ENCODE measurements around the gene MYL11.

The MYL11 gene

GRCh38 chr16:30357715-30358576, 16.7 kb upstream of the MYL11 start:
- DNase-seq (ENCODE audit: extremely low spot score) = no peak
- ChIA-PET POLR2A (interaction anchor here (0.8 to 7.6 kb wide), 4 partner anchors 12 to 49 kb away, joined by 3 to 95 read pairs (median 6); partner anchors contain the start of genes TBC1D10B and ZNF771), CTCF (interaction anchor here (0.8 to 2.0 kb wide), 2 partner anchors 52 to 266 kb away, joined by 3 to 5 read pairs; no protein-coding TSS in a partner anchor)
- TF ChIP-seq LEF1 (IDR thresholded peaks at IDR 0.05; ENCODE audit: borderline replicate concordance) = no peak
- no peak for TF ChIP-seq ZNF384 (IDR thresholded peaks at IDR 0.05)
- no peak for TF ChIP-seq ELF4 (IDR thresholded peaks at IDR 0.05)
- TF ChIP-seq TARDBP (IDR thresholded peaks at IDR 0.05) = no peak
- no peak for TF ChIP-seq FOXK2 (IDR thresholded peaks at IDR 0.05)
- TF ChIP-seq L3MBTL2 (conservative IDR thresholded peaks at IDR 0.05) = no peak
- no peak for TF ChIP-seq FOXA1 (IDR thresholded peaks at IDR 0.05)
- TF ChIP-seq HDGF (IDR thresholded peaks at IDR 0.05; ENCODE audit: borderline replicate concordance) = no peak
- no peak for TF ChIP-seq FOXM1 (IDR thresholded peaks at IDR 0.05; ENCODE audit: borderline replicate concordance)
- no peak for TF ChIP-seq SUZ12 (IDR thresholded peaks at IDR 0.05)
- TF ChIP-seq PKNOX1 (IDR thresholded peaks at IDR 0.05) = no peak
- TF ChIP-seq SP1 (IDR thresholded peaks at IDR 0.05) = no peak
- TF ChIP-seq CTBP1 (IDR thresholded peaks at IDR 0.05; ENCODE audit: borderline replicate concordance) = no peak

GRCh38 chr16:30358577-30358936, 16.0 kb upstream of the MYL11 start:
- ChIA-PET CTCF (interaction anchor here (1.8 to 2.0 kb wide), 2 partner anchors 10 to 51 kb away, joined by 5 read pairs; no protein-coding TSS in a partner anchor), POLR2A (interaction anchor here (0.8 to 7.6 kb wide), 4 partner anchors 11 to 71 kb away, joined by 3 to 95 read pairs (median 4); partner anchors contain the start of genes DCTPP1 and TBC1D10B)
- no peak for DNase-seq (ENCODE audit: extremely low spot score)
- TF ChIP-seq PKNOX1 (IDR thresholded peaks at IDR 0.05) (no peak), ELF4 (IDR thresholded peaks at IDR 0.05) (no peak), FOXA1 (IDR thresholded peaks at IDR 0.05) (no peak), SUZ12 (IDR thresholded peaks at IDR 0.05) (no peak)

DNA sequence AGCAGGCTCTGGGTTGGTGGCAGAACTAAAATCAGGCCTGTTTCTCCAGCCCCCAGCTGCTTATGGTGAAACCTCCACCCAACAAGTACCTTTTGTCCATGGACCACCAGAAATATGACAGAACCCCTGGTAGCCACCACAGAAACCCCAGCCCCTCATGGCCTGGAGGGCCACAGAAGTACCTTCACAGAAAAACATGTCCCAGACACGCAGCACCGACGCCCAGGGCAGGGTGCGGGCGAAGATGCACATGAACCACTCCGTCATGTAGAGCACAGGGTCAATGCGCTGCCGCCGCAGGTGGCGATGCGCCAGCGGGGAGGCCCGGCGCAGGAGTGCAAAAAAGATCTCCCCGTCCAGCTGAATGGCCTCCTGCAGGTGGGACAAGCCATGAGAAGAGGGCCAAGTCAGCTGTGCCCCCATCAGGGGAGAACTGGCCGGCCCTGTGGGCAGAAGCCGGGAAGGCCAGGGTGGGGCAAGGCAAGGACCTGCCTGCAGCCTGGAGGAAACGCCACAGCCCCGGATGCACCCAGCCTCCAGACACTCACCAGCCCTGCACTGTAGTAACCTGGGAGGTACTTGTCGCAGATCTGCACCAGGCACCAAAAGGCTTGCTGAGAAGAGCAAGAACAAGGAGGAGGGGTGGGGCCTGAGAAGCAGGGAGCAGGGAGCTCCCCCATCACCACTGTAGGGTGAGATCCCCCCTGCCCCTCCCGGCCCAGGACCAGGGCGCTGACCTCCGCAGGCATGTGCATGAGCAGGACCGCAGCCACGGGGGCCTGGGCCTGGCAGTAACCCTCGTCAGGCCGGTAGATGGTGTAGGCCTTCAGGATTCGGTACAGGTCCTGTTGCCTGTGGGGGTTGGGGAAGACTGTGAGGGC, 15.4 kb upstream of the MYL11 start:
- ChIA-PET CTCF (interaction anchor here (0.6 to 1.8 kb wide), 2 partner anchors 10 to 50 kb away, joined by 3 to 5 read pairs; no protein-coding TSS in a partner anchor), POLR2A (interaction anchor here (0.8 to 7.6 kb wide), 7 partner anchors 10 to 71 kb away, joined by 3 to 95 read pairs (median 4); partner anchors contain the start of genes DCTPP1, TBC1D10B and ZNF48)
- DNase-seq (ENCODE audit: extremely low spot score) = no peak
- TF ChIP-seq PKNOX1 (IDR thresholded peaks at IDR 0.05) (no peak), FOXK2 (IDR thresholded peaks at IDR 0.05) (no peak), TARDBP (IDR thresholded peaks at IDR 0.05) (no peak), L3MBTL2 (conservative IDR thresholded peaks at IDR 0.05) (no peak), CTBP1 (IDR thresholded peaks at IDR 0.05; ENCODE audit: borderline replicate concordance) (no peak)

DNA sequence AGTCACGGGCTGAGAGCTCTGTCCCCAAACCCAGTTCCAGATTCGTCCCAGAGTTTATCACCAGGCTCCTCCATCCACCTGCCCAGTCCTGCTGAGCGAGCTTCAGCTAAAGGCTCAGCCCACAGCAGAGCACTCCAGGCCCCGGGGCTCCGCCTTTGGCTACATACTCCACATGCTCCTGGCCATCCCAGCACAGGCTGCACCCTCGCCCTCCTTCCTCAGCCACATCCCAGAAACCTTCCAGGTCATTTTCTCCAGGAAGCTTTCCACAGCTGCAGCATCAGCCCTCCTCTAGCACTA, 14.8 kb upstream of the MYL11 start:
- POLR2A ChIA-PET = interaction anchor here (1.1 to 7.6 kb wide), 5 partner anchors 10 to 50 kb away, joined by 3 to 95 read pairs (median 5); partner anchors contain the start of genes TBC1D10B and ZNF48
- no peak for DNase-seq (ENCODE audit: extremely low spot score)
- TF ChIP-seq FOXM1 (IDR thresholded peaks at IDR 0.05; ENCODE audit: borderline replicate concordance) = no peak
- CTCF ChIA-PET = interaction anchor here (0.6 to 1.8 kb wide), 2 partner anchors 9 to 50 kb away, joined by 3 to 5 read pairs; no protein-coding TSS in a partner anchor

DNA sequence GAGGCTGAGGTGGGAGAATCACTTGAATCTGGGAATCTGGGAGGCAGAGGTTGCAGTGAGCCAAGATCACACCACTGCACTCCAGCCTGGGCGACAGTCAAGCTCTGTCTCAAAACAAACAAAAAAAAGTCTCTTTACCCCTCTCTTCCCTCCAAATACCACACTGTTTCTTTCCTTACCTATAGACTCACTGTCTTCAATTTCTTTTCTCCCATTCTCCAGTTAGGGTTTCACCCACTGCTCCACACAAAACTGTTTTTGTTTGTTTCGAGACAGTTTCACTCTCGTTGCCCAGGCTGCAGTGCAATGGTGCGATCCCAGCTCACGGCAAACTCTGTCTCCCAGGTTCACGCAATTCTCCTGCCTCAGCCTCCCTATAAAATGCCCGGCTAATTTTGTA, 13.4 kb upstream of the MYL11 start:
- no peak for DNase-seq (ENCODE audit: extremely low spot score)
- ChIA-PET POLR2A (interaction anchor here (7.6 kb wide), 1 partner anchor 8 kb away, joined by 95 read pairs; the partner anchor contains the start of gene TBC1D10B), CTCF (no interaction called here)
- TF ChIP-seq PKNOX1 (IDR thresholded peaks at IDR 0.05) (no peak), TARDBP (IDR thresholded peaks at IDR 0.05) (no peak), ELF4 (IDR thresholded peaks at IDR 0.05) (no peak), FOXA1 (IDR thresholded peaks at IDR 0.05) (no peak), ZNF384 (IDR thresholded peaks at IDR 0.05) (no peak), LEF1 (IDR thresholded peaks at IDR 0.05; ENCODE audit: borderline replicate concordance) (no peak), SP1 (IDR thresholded peaks at IDR 0.05) (no peak), ARNT (IDR thresholded peaks at IDR 0.05) (no peak), L3MBTL2 (conservative IDR thresholded peaks at IDR 0.05) (no peak), BHLHE40 (IDR thresholded peaks at IDR 0.05; ENCODE audit: borderline replicate concordance) (no peak), SUZ12 (IDR thresholded peaks at IDR 0.05) (no peak), FOXK2 (IDR thresholded peaks at IDR 0.05) (no peak), NFRKB (IDR thresholded peaks at IDR 0.05) (no peak), CTBP1 (IDR thresholded peaks at IDR 0.05; ENCODE audit: borderline replicate concordance) (no peak), FOXM1 (IDR thresholded peaks at IDR 0.05; ENCODE audit: borderline replicate concordance) (no peak), HDGF (IDR thresholded peaks at IDR 0.05; ENCODE audit: borderline replicate concordance) (no peak)

Data from HEK293T (cell line).